Activated B cell treated with CpG ODN at 0.5 μM for 24 hours (primary cell): ENCODE results near the gene LMOD1. TPM values are rescaled to one million over a fixed set of nuclear protein-coding genes. Genes with fewer than 3 reads are reported as not detected.
A peak's percentile ranks its signal among the peaks of the same experiment; 100 is the strongest.

Experiments
- ATAC-seq: fragments of 200-7000 bp; cut with Tn5 transposase; one replicate; pipeline ENCODE4 v1.10.0; 2021; ENCODE audit warnings: low read depth, mild to moderate bottlenecking, moderate library complexity
- CTCF ChIA-PET: fragments of 350-600 bp; sonication (Branson Sonifier 250); formaldehyde crosslinking; loops from one replicate; lab custom pipeline; 2021; ENCODE audit warnings: antibody characterized with exemption; lab: Charles Lee
- POLR2A ChIA-PET: fragments of 350-600 bp; sonication (Branson Sonifier 250); formaldehyde crosslinking; loops from one replicate; lab custom pipeline; 2021; ENCODE audit warnings: antibody characterized with exemption; lab: Charles Lee
- DNase-seq: peaks from one replicate; pipeline ENCODE4 v3.0.0; 2022
- H3K27ac Mint-ChIP-seq: one replicate; pipeline ENCODE4 v1.8.0; 2020; ENCODE audit warnings: mixed read lengths
- H3K27me3 Mint-ChIP-seq: one replicate; pipeline ENCODE4 v1.8.0; 2021; ENCODE audit warnings: mixed read lengths
- H3K36me3 Mint-ChIP-seq: one replicate; pipeline ENCODE4 v1.8.0; 2021; ENCODE audit warnings: low read depth, mixed read lengths
- H3K4me1 Mint-ChIP-seq: one replicate; pipeline ENCODE4 v1.8.0; 2021; ENCODE audit warnings: mixed read lengths
- H3K4me3 Mint-ChIP-seq: one replicate; pipeline ENCODE4 v1.8.0; 2020; ENCODE audit warnings: mild to moderate bottlenecking, mixed read lengths
- H3K9me3 Mint-ChIP-seq: one replicate; pipeline ENCODE4 v1.8.0; 2020; ENCODE audit warnings: mixed read lengths
- CTCF ChIP-seq: fragments of 200-600 bp; IDR thresholded peaks from one replicate; pipeline ENCODE4 v1.8.0; 2022; ENCODE audit warnings: antibody characterized with exemption, mild to moderate bottlenecking
- intact Hi-C: fragments of 100-400 bp; cut with micrococcal nuclease; formaldehyde crosslinking; loops from one replicate; pipeline ENCODE4 v1.15.1; 2024
- total RNA-seq: library from RNA; stranded (reverse); gene quantifications from 2 replicates; pipeline ENCODE4 v1.2.3, GENCODE V29; 2022

Gene LMOD1
- total RNA-seq, 1 donor from 2014 or later, result not detected

- peak; percentile 88 for ATAC-seq
- Mint-ChIP-seq H3K9me3 (no peaks in the 10 kb centered on the region), H3K4me1 (peaks cover 28% of the 10 kb centered on the region), H3K27ac (no peak overlapping the region), H3K36me3 (no peaks in the 10 kb centered on the region), H3K4me3 (no peak overlapping the region), H3K27me3 (peaks cover 11% of the 10 kb centered on the region)
- no peak for DNase-seq
- no peak for TF ChIP-seq CTCF
- ChIA-PET POLR2A (interaction anchor here (0.6 kb wide), 2 partner anchors 529 to 1579 kb away, joined by 3 to 11 read pairs; no protein-coding TSS in a partner anchor), CTCF (interaction anchor here (0.8 to 4.6 kb wide), 3 partner anchors 8 to 90 kb away, joined by 3 to 20 read pairs (median 4); no protein-coding TSS in a partner anchor)
- intact Hi-C loops, result loop anchor here (5.0 kb wide), 3 partner anchors 55 to 605 kb away; partner anchors contain the start of genes IPO9 and TIMM17A
Measured at GRCh38 chr1:201882665-201883132, 63.6 kb downstream of the LMOD1 start.

- intact Hi-C loops, result loop anchor here (5.0 kb wide), 3 partner anchors 54 to 606 kb away; partner anchors contain the start of genes IPO9 and TIMM17A
- peaks cover 28% of the 10 kb centered on the region for H3K4me1 Mint-ChIP-seq
- H3K9me3 Mint-ChIP-seq, result no peaks in the 10 kb centered on the region
- no peak overlapping the region for H3K4me3 Mint-ChIP-seq
- peaks cover 3% of the 10 kb centered on the region for H3K27me3 Mint-ChIP-seq
- H3K36me3 Mint-ChIP-seq, result peaks cover 4% of the 10 kb centered on the region
- no peak overlapping the region for H3K27ac Mint-ChIP-seq
- no peak for TF ChIP-seq CTCF
- DNase-seq (no peak), ATAC-seq (no peak)
- POLR2A ChIA-PET, result interaction anchor here (0.7 kb wide), 1 partner anchor 53 kb away, joined by 5 read pairs; the partner anchor contains the start of gene IPO9
- CTCF ChIA-PET, result interaction anchor here (4.6 kb wide), 1 partner anchor 15 kb away, joined by 20 read pairs; no protein-coding TSS in a partner anchor
Measured at GRCh38 chr1:201881617-201882016, 64.7 kb downstream of the LMOD1 start.

- Mint-ChIP-seq H3K27me3 (no peaks in the 10 kb centered on the region), H3K9me3 (no peaks in the 10 kb centered on the region), H3K27ac (no peak overlapping the region), H3K4me3 (no peak overlapping the region), H3K4me1 (peaks cover 28% of the 10 kb centered on the region), H3K36me3 (peaks cover 9% of the 10 kb centered on the region)
- POLR2A ChIA-PET, result no interaction called here
- no peak for DNase-seq
- ATAC-seq, result no peak
- TF ChIP-seq CTCF, result no peak
- CTCF ChIA-PET, result interaction anchor here (4.6 kb wide), 1 partner anchor 15 kb away, joined by 20 read pairs; no protein-coding TSS in a partner anchor
- intact Hi-C loops, result loop anchor here (5.0 kb wide), 3 partner anchors 54 to 606 kb away; partner anchors contain the start of genes IPO9 and TIMM17A
Measured at GRCh38 chr1:201880928-201881571, 65.3 kb downstream of the LMOD1 start.

GRCh38 chr1:201877877-201878401 is 68.4 kb downstream of the LMOD1 start:
- H3K4me1 Mint-ChIP-seq, result peaks cover 11% of the 10 kb centered on the region
- H3K9me3 Mint-ChIP-seq, result no peaks in the 10 kb centered on the region
- ATAC-seq (no peak), DNase-seq (no peak)
- peaks cover 35% of the 10 kb centered on the region for H3K36me3 Mint-ChIP-seq
- intact Hi-C loops, result loop anchor here (1.0 kb wide), 2 partner anchors 94 to 257 kb away; no protein-coding TSS in a partner anchor
- H3K27ac Mint-ChIP-seq, result no peak overlapping the region
- no peaks in the 10 kb centered on the region for H3K27me3 Mint-ChIP-seq
- TF ChIP-seq CTCF, result no peak
- ChIA-PET POLR2A (no interaction called here), CTCF (interaction anchor here (0.6 to 1.4 kb wide), 10 partner anchors 8 to 258 kb away, joined by 3 to 14 read pairs (median 3); partner anchors contain the start of gene SHISA4)
- H3K4me3 Mint-ChIP-seq, result no peak overlapping the region
